MM.1S (cell line): ENCODE results near the gene CMPK2.

Experiments used
- EZH2 ChIP-seq: fragments of 300-600 bp; sonication (generic); optimal IDR thresholded peaks from 2 replicates; pipeline ENCODE3; 2017; ENCODE audit warnings: low read depth, mild to moderate bottlenecking, antibody characterized with exemption, low read length, mixed read lengths
- TF ChIP-seq, protein P1 (sequence below): fragments of 300-600 bp; sonication (generic); IDR thresholded peaks from 2 replicates; pipeline ENCODE4 v1.5.1; 2016; ENCODE audit warnings: antibody characterized with exemption, low read length, mixed read lengths

DNA sequence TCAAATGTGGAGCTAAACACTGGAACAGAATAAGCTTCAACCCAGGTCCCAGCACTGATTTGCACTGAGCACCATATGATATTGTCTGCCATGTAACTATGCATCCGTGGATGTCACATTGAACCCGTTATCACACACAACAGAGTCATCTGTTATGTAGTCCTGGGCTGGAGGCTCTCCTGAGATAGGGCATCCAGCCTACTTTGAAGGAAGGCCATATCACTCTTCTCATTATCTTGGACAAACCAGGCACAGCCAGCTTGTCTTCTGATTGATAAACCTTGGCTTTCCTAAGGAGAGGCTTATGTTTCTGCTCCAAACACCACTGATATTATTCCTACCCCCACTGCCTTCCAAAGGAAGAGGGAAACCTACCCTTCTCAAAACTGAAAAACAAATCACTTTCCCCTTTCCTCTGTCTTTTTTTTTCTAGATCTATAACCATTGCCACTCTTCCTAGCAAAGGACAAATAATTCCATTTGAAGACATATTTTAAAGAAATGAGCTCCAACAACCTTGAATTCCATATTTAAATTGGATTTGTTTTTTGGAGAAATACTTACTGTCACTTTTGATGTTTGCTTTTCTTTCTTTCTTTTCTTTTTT is 28.3 kb upstream of the CMPK2 start:
- TF ChIP-seq, protein P1, sequence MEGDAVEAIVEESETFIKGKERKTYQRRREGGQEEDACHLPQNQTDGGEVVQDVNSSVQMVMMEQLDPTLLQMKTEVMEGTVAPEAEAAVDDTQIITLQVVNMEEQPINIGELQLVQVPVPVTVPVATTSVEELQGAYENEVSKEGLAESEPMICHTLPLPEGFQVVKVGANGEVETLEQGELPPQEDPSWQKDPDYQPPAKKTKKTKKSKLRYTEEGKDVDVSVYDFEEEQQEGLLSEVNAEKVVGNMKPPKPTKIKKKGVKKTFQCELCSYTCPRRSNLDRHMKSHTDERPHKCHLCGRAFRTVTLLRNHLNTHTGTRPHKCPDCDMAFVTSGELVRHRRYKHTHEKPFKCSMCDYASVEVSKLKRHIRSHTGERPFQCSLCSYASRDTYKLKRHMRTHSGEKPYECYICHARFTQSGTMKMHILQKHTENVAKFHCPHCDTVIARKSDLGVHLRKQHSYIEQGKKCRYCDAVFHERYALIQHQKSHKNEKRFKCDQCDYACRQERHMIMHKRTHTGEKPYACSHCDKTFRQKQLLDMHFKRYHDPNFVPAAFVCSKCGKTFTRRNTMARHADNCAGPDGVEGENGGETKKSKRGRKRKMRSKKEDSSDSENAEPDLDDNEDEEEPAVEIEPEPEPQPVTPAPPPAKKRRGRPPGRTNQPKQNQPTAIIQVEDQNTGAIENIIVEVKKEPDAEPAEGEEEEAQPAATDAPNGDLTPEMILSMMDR, result no peak
- no peak for TF ChIP-seq EZH2
